ACHN (cell line): ENCODE measurements around the gene C2CD4B.

ENCODE experiments used
- DNase-seq: peaks from one replicate; pipeline ENCODE4 v3.0.0-alpha.2; 2015
- in situ Hi-C: cut with HindIII; loops from 2 replicates; pipeline ENCODE4 v1.10.0; 2017; ENCODE audit warnings: low sequenced_read_pairs, low pct_ligation_motif_present, low pct_unique_long_range_greater_than_20kb

The C2CD4B gene, protein sequence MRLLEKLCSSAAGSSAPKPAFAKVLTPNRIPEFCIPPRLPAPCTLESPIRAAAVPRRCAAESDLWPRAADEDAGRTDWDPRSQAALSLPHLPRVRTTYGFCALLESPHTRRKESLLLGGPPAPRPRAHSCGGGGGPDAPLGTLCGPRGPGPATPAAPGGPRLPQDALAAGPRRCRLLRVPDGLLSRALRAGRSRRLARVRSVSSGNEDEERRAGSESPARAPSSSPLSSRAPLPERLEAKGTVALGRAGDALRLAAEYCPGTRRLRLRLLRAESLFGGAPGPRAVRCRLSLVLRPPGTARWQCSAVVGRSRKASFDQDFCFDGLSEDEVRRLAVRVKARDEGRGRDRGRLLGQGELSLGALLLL

GRCh38 chr15:62165104-62165792 is at the start of gene C2CD4B:
TSS of gene C2CD4B (minus strand) at chr15:62165285. CDS start at chr15:62164984, 301 bp downstream.
- in situ Hi-C loops = no loop called here
- DNase-seq = no peak

DNA sequence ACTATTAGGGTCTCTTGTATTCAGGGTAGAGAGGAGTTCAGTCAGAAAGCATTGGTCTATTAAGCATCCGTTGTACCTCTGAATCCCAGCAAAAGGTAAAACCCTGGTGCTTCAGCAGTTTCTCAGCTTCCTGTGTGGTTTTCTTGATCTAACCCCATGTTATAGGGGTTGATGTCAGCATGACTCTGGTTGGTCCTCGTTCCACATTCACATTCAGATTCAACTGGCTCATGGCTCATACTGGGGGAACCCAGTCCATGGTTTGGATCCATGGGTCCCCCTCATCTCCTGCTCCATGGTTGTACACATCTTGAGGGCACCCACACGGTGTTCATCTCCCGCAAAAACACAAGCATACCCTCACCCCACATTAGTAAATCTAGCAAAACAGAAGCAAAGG is 47.7 kb upstream of the C2CD4B start:
- no peak for DNase-seq
- in situ Hi-C loops = no loop called here

DNA sequence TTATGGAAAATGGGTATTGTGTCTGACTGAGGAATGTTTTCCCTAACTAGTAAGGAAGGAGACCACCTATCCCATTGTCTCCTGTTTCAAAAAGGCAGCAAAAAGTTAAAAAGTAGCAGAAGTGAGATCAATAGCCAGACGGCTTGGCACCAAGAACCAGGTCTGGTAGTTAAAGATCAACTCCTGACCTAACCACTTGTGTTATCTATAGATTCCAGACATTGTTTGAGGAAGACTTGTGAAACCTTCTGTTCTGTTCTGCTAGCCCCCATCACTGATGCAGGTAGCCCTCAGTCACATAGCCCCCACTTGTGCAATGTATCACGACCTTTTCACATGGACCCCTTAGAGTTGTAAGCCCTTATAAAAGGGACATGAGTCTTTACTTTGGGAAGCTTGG is 46.3 kb upstream of the C2CD4B start:
- in situ Hi-C loops = no loop called here
- no peak for DNase-seq

GRCh38 chr15:62209821-62210220 is 44.7 kb upstream of the C2CD4B start:
- DNase-seq = no peak
- in situ Hi-C loops = no loop called here

GRCh38 chr15:62209322-62209721 is 44.2 kb upstream of the C2CD4B start:
- in situ Hi-C loops = no loop called here
- DNase-seq = no peak

DNA sequence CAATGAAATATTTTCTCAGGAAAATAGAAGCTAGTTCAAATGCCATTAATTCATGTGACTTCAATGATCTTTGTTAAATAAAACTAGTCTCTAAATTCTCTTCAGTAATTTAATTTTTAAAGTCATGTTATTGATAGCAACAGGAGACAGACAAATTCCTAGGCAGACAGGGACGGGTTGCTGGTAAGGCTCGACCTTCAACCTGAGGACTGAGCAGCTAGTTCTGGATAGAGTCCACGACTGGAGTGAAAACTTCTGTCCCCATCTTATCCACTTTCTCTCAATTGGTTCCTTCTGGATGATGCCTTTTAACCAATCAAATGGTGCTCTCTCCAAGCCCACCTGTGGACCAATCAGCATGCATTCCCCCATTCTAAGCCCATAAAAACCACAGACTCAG is 43.8 kb upstream of the C2CD4B start:
- DNase-seq = no peak
- in situ Hi-C loops = no loop called here

DNA sequence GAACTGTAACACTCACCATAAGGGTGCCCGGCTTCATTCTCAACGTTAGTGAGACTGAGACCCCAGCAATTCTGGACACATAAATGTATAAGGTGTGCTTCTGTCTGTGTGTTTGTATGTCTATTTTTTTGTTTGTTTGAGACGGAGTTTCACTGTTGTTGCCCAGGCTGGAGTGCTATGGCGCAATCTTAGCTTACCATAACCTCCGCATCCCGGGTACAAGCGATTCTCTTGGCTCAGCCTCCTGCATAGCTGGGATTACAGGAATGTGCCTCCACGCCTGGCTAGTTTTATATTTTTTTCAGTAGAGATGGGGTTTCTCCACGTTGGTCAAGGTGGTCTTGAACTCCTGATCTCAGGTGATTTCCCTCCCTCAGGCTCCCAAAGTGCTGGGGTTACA is 43.3 kb upstream of the C2CD4B start:
- in situ Hi-C loops = no loop called here
- no peak for DNase-seq

- no peak for DNase-seq
- in situ Hi-C loops = no loop called here
Observed at GRCh38 chr15:62190675-62191074, 25.6 kb upstream of the C2CD4B start.

GRCh38 chr15:62190274-62190673 is 25.2 kb upstream of the C2CD4B start:
- in situ Hi-C loops = no loop called here
- DNase-seq = no peak

GRCh38 chr15:62188744-62189143 is 23.7 kb upstream of the C2CD4B start:
- no peak for DNase-seq
- in situ Hi-C loops = no loop called here

GRCh38 chr15:62187910-62188309 is 22.8 kb upstream of the C2CD4B start:
- DNase-seq = no peak
- in situ Hi-C loops = no loop called here

DNA sequence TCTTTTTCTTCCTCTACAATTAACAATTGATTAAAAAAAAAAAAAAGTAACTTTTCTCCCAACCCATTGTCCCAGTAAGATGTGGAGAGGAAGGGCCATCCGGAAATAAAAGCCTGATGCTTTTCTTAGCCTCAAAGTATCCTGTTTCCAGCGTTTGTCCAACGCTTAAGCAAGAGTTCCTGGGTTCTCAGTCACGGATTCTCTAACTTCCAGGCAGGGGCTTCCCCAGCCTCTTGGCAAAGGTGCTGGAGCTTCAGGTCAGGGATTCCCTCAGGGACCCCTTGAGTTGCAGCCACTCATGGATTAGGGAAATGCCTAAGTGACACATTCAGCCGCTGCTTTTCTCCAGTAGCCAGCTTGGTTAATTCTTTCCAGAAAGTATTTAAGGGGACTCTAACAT is 22.3 kb upstream of the C2CD4B start:
- in situ Hi-C loops = no loop called here
- DNase-seq = no peak

- DNase-seq = no peak
- in situ Hi-C loops = no loop called here
Observed at GRCh38 chr15:62186578-62186977, 21.5 kb upstream of the C2CD4B start.

DNA sequence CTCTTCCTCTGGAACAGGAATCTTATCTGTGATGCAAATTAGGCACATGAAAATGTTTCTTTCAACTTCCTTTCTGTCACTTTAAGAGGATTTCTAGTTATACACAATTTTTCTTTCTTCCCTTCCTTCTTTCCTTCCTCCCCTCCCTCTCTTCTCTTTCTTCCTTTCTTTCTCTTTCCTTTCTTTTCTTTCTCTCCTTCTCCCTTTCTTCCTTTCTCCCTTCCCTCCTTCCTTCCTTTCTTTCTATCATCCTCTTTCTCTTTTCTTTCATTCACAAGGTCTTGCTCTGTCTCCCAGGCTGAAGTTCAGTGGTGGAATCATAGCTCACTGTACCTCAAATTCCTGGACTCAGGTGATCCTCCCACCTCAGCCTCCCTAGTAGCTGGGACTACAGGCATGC is 18.0 kb upstream of the C2CD4B start:
- in situ Hi-C loops = no loop called here

DNA sequence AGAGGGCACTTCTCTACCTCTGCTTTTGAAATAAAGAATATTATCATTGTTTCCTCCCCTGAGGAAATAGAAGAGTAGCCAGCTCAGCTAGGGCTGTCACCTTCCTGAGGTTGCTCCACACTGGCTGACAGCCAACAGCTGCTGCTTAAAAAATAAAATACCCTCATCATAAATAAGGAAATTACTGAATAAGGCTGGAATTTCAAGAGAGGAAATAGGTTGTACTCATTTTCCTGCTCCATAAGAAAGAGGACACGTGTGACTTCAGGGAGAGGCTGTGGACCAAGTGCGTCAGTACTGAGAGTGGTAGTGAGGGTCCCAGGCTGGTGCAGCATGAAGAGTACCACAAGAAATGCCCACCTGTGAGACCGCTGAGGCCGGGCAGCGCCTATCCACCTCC is 8.1 kb upstream of the C2CD4B start:
- in situ Hi-C loops = no loop called here
- no peak for DNase-seq

More for the DNA sequence above, 18.0 kb upstream of the C2CD4B start:
- DNase-seq = no peak

DNA sequence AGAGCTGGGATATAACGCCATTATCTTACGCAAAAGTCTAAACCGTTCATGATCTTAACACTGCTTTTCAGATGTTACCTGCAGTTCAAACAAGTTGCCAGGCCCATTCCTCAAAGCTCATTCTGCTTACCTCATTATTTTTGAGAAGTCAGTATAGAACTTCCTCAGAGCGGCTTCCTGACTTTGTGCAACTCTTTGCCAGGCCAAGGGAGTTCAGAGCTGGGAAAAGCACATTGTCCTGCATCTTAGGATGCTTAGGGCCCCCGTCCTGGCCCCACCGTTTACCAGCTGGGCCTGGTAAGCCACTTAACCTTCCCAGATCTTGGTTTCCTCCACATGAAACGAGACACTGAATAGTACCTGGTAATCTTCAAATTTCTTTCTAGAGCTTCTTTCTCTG is 6.8 kb upstream of the C2CD4B start:
- in situ Hi-C loops = no loop called here
- no peak for DNase-seq

- DNase-seq = no peak
- in situ Hi-C loops = no loop called here
Observed at GRCh38 chr15:62165793-62166375, 799 bp upstream of the C2CD4B start.

DNA sequence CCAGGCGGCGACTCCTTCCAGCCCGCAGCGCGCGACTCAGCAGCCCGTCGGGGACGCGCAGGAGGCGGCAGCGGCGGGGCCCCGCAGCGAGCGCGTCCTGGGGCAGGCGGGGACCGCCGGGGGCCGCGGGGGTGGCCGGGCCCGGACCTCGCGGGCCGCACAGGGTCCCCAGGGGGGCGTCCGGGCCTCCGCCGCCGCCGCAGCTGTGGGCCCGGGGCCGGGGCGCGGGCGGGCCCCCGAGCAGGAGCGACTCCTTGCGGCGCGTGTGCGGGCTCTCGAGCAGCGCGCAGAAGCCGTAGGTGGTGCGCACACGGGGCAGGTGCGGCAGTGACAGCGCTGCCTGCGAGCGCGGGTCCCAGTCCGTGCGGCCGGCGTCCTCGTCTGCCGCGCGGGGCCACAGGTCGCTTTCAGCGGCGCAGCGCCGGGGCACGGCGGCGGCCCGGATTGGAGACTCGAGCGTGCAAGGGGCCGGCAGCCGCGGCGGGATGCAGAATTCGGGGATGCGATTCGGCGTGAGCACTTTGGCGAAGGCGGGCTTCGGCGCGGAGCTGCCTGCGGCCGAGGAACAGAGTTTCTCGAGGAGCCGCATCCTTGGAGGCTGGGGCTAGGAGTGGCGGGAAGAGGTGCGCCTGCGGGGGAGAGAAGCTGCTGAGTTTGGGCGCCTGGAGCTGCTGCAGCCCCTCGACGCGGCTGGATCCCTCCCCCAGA is 535 bp downstream of the C2CD4B start:
- in situ Hi-C loops = no loop called here
- DNase-seq = no peak

DNA sequence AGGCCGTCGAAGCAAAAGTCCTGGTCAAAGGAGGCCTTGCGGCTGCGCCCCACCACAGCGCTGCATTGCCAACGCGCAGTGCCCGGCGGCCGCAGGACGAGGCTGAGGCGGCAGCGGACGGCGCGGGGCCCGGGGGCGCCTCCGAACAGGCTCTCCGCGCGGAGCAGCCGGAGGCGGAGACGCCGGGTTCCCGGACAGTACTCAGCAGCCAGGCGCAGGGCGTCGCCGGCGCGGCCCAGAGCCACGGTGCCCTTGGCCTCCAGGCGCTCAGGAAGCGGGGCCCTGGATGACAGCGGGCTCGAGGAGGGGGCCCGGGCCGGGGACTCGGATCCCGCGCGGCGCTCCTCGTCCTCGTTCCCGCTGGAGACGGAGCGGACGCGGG is 1.1 kb downstream of the C2CD4B start:
- DNase-seq = no peak
- in situ Hi-C loops = no loop called here
